Activated CD4-positive, alpha-beta T cell treated with anti-CD3 and anti-CD28 coated beads, Interleukin-2, amount 10 ng/mL, durations not matched to agents 24 days and 14 days (primary cell): ENCODE data around the gene ISG20. TPM values are rescaled to one million over a fixed set of nuclear protein-coding genes. Genes with fewer than 3 reads are reported as not detected.

ENCODE experiments used
- total RNA-seq: library from RNA; stranded (reverse); gene quantifications from 2 replicates; pipeline ENCODE4 v1.2.3, GENCODE V29; 2022

The ISG20 gene
- total RNA-seq, 1 donor from 2014 or later: 33.9 TPM

Other genes with a start within 250 kb of the ISG20 start
- 49.1 and 51.9 TPM in 2 replicates for gene MRPL46, start 171.6 kb upstream of the ISG20 start, total RNA-seq
- 68.7 and 72.6 TPM in 2 replicates for gene MRPS11, start 171.3 kb upstream of the ISG20 start, total RNA-seq
- gene DET1, start 92.3 kb upstream of the ISG20 start, total RNA-seq: 2.1 and 2.8 TPM in 2 replicates
- 72.4 and 75.7 TPM in 2 replicates for gene AEN, start 17.7 kb upstream of the ISG20 start, total RNA-seq
- not detected in 2 replicates for gene ACAN, start 164.4 kb downstream of the ISG20 start, total RNA-seq